Neural progenitor cell (in vitro differentiated cells): ENCODE measurements around the gene TASOR2.

ENCODE experiments used
- EZH2 ChIP-seq: fragments of 200-600 bp; sonication (generic); IDR thresholded peaks from 2 replicates; pipeline ENCODE4 v1.6.1; 2017; ENCODE audit warnings: antibody characterized with exemption, mild to moderate bottlenecking, moderate library complexity
- TF ChIP-seq, protein P1 (sequence below): fragments of 200-600 bp; sonication (generic); IDR thresholded peaks from 2 replicates; pipeline ENCODE4 v1.5.1; 2017; ENCODE audit warnings: antibody characterized with exemption, mild to moderate bottlenecking

DNA sequence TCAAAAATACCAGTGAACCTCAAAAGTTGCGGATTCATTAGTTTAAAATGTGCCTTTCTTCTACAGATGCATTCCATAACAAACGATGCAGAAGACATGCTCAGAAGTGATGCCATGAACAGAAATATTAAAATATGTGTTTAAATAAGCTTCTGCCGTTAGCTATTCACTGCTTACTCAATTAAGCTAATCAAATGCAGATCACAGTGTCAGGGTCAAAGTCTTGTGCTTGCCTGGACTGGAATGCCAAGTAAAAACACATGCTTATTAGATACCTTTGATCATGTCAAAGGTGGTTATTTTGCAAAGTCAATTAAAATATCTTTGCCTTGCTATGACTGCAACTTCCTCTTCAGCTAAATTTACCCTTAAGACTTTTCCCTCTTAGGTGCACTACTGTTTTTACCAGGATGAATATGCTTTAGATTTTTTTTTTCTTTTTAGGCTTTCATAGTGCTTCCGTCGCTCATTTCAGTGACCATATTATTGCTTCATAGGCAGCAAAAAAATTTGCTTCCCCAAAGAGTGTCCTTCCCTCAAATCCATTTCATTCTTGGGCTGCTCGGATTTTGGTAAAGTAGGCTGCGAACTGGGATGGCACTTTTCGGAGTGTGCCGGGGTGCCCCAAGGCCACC lies 19.1 kb upstream of the TASOR2 start:
- TF ChIP-seq, protein P1, sequence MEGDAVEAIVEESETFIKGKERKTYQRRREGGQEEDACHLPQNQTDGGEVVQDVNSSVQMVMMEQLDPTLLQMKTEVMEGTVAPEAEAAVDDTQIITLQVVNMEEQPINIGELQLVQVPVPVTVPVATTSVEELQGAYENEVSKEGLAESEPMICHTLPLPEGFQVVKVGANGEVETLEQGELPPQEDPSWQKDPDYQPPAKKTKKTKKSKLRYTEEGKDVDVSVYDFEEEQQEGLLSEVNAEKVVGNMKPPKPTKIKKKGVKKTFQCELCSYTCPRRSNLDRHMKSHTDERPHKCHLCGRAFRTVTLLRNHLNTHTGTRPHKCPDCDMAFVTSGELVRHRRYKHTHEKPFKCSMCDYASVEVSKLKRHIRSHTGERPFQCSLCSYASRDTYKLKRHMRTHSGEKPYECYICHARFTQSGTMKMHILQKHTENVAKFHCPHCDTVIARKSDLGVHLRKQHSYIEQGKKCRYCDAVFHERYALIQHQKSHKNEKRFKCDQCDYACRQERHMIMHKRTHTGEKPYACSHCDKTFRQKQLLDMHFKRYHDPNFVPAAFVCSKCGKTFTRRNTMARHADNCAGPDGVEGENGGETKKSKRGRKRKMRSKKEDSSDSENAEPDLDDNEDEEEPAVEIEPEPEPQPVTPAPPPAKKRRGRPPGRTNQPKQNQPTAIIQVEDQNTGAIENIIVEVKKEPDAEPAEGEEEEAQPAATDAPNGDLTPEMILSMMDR = no peak
- TF ChIP-seq EZH2 = peak; percentile 11
